ENCODE measurements around the gene CCDC9B.

- TF ChIP-seq CTCF (IDR thresholded peaks at IDR 0.05 in 8 of 11, conservative IDR thresholded peaks at IDR 0.05 in 3 of 11) = no peak
- no peak for TF ChIP-seq POLR2AphosphoS5 (IDR thresholded peaks at IDR 0.05)
Measured at GRCh38 chr15:40302981-40303380, 37.8 kb downstream of the CCDC9B start.

All from spleen (tissue), 7 donors.